ENCODE measurements around the gene TOMM40L. TPM values are rescaled to one million over a fixed set of nuclear protein-coding genes. Genes with fewer than 3 reads are reported as not detected.
"Not testable (repeated sequence)": the region's sequence is repeated elsewhere in the genome, so short reads cannot be mapped to it uniquely, and the experiment has no call there.

Gene TOMM40L
- polyA plus RNA-seq, 1 donor (not counting 4 experiments of a cell fraction or from before 2014, with no cell fraction given) = 14.4 TPM

GRCh38 chr1:161251579-161251978 lies 25.7 kb downstream of the TOMM40L start:
- no peak overlapping the region for H2AFZ ChIP-seq (ENCODE audit: control insufficient read depth, low read length)
- DNase-seq (ENCODE audit: low read depth, low spot score) (no peak), FAIRE-seq (no peak)
- H3K36me3 ChIP-seq (ENCODE audit: control insufficient read depth in 2 of 2, extremely low read depth in 1 of 2, insufficient read depth in 2 of 2, low read length in 2 of 2) = no peaks in the 10 kb centered on the region
- H3K27me3 ChIP-seq (ENCODE audit: control insufficient read depth, extremely low read depth, insufficient read depth, low read length) = no peaks in the 10 kb centered on the region
- no peak overlapping the region for H3K27ac ChIP-seq (ENCODE audit: control insufficient read depth, insufficient read depth, low read length)
- H3K9me1 ChIP-seq (ENCODE audit: control insufficient read depth, extremely low read depth, insufficient read depth, low read length) = no peaks in the 10 kb centered on the region
- no peak overlapping the region for H3K4me2 ChIP-seq (ENCODE audit: control insufficient read depth, extremely low read depth, insufficient read depth, low read depth, low read length)
- H4K20me1 ChIP-seq (ENCODE audit: control insufficient read depth, extremely low read depth, insufficient read depth, low read length) = no peaks in the 10 kb centered on the region
- no peak overlapping the region for H3K9ac ChIP-seq (ENCODE audit: control insufficient read depth, extremely low read depth, insufficient read depth, low read length)
- H3K9me3 ChIP-seq (ENCODE audit: control insufficient read depth, low read depth, low read length) = no peaks in the 10 kb centered on the region
- H3K4me3 ChIP-seq (ENCODE audit: control insufficient read depth in 2 of 3, extremely low read depth in 1 of 3, insufficient read depth in 2 of 3, low read depth in 1 of 3, low read length in 3 of 3) = no peak overlapping the region
- dilution Hi-C loops (cut with MboI; ENCODE audit: extremely low pct_ligation_motif_present, low sequenced_read_pairs) = no loop called here
- no peaks in the 10 kb centered on the region for H3K79me2 ChIP-seq (ENCODE audit: control insufficient read depth, insufficient read depth, low read length)
- no peak for TF ChIP-seq EZH2 (IDR thresholded peaks at IDR 0.05; ENCODE audit: low read length)
- no peak for TF ChIP-seq CTCF (optimal IDR thresholded peaks at IDR 0.05 in 1 of 3, IDR thresholded peaks at IDR 0.05 in 1 of 3, conservative IDR thresholded peaks at IDR 0.05 in 1 of 3; ENCODE audit: extremely low read depth in 1 of 3, insufficient read depth in 2 of 3, low read length in 3 of 3)
- H3K4me1 ChIP-seq (ENCODE audit: control insufficient read depth, extremely low read depth, insufficient read depth, low read length) = no peaks in the 10 kb centered on the region

GRCh38 chr1:161255302-161255701 lies 29.4 kb downstream of the TOMM40L start:
- H3K36me3 ChIP-seq (ENCODE audit: control insufficient read depth in 2 of 2, extremely low read depth in 1 of 2, insufficient read depth in 2 of 2, low read length in 2 of 2); H3K9me1 ChIP-seq (ENCODE audit: control insufficient read depth, extremely low read depth, insufficient read depth, low read length); H3K27ac ChIP-seq (ENCODE audit: control insufficient read depth, insufficient read depth, low read length); H3K9me3 ChIP-seq (ENCODE audit: control insufficient read depth, low read depth, low read length); H3K79me2 ChIP-seq (ENCODE audit: control insufficient read depth, insufficient read depth, low read length); H3K4me1 ChIP-seq (ENCODE audit: control insufficient read depth, extremely low read depth, insufficient read depth, low read length); H2AFZ ChIP-seq (ENCODE audit: control insufficient read depth, low read length); FAIRE-seq; H3K9ac ChIP-seq (ENCODE audit: control insufficient read depth, extremely low read depth, insufficient read depth, low read length); H3K4me2 ChIP-seq (ENCODE audit: control insufficient read depth, extremely low read depth, insufficient read depth, low read depth, low read length); DNase-seq (ENCODE audit: low read depth, low spot score); H4K20me1 ChIP-seq (ENCODE audit: control insufficient read depth, extremely low read depth, insufficient read depth, low read length); H3K4me3 ChIP-seq (ENCODE audit: control insufficient read depth in 2 of 3, extremely low read depth in 1 of 3, insufficient read depth in 2 of 3, low read depth in 1 of 3, low read length in 3 of 3); dilution Hi-C loops (cut with MboI; ENCODE audit: extremely low pct_ligation_motif_present, low sequenced_read_pairs): not testable (repeated sequence)
- peaks cover 26% of the 10 kb centered on the region for H3K27me3 ChIP-seq (ENCODE audit: control insufficient read depth, extremely low read depth, insufficient read depth, low read length)

- not testable (repeated sequence) for H3K4me2 ChIP-seq (ENCODE audit: control insufficient read depth, extremely low read depth, insufficient read depth, low read depth, low read length); H2AFZ ChIP-seq (ENCODE audit: control insufficient read depth, low read length); FAIRE-seq
Measured at GRCh38 chr1:161255955-161256520, 30.2 kb downstream of the TOMM40L start.

GRCh38 chr1:161257109-161257508 lies 31.2 kb downstream of the TOMM40L start:
- H3K9ac ChIP-seq (ENCODE audit: control insufficient read depth, extremely low read depth, insufficient read depth, low read length); H3K9me1 ChIP-seq (ENCODE audit: control insufficient read depth, extremely low read depth, insufficient read depth, low read length); dilution Hi-C loops (cut with MboI; ENCODE audit: extremely low pct_ligation_motif_present, low sequenced_read_pairs); H3K4me3 ChIP-seq (ENCODE audit: control insufficient read depth in 2 of 3, extremely low read depth in 1 of 3, insufficient read depth in 2 of 3, low read depth in 1 of 3, low read length in 3 of 3); FAIRE-seq; H3K27ac ChIP-seq (ENCODE audit: control insufficient read depth, insufficient read depth, low read length); H4K20me1 ChIP-seq (ENCODE audit: control insufficient read depth, extremely low read depth, insufficient read depth, low read length); DNase-seq (ENCODE audit: low read depth, low spot score); H3K79me2 ChIP-seq (ENCODE audit: control insufficient read depth, insufficient read depth, low read length); H3K9me3 ChIP-seq (ENCODE audit: control insufficient read depth, low read depth, low read length); H3K36me3 ChIP-seq (ENCODE audit: control insufficient read depth in 2 of 2, extremely low read depth in 1 of 2, insufficient read depth in 2 of 2, low read length in 2 of 2); H3K4me2 ChIP-seq (ENCODE audit: control insufficient read depth, extremely low read depth, insufficient read depth, low read depth, low read length); H2AFZ ChIP-seq (ENCODE audit: control insufficient read depth, low read length): not testable (repeated sequence)
- H3K4me1 ChIP-seq (ENCODE audit: control insufficient read depth, extremely low read depth, insufficient read depth, low read length) = peaks cover 12% of the 10 kb centered on the region
- peaks cover 31% of the 10 kb centered on the region for H3K27me3 ChIP-seq (ENCODE audit: control insufficient read depth, extremely low read depth, insufficient read depth, low read length)

More at GRCh38 chr1:161255955-161256520, 30.2 kb downstream of the TOMM40L start:
- Histone ChIP-seq H3K4me1 (ENCODE audit: control insufficient read depth, extremely low read depth, insufficient read depth, low read length) (peaks cover 11% of the 10 kb centered on the region), H3K27me3 (ENCODE audit: control insufficient read depth, extremely low read depth, insufficient read depth, low read length) (peaks cover 31% of the 10 kb centered on the region)
- DNase-seq (ENCODE audit: low read depth, low spot score); H3K27ac ChIP-seq (ENCODE audit: control insufficient read depth, insufficient read depth, low read length); H4K20me1 ChIP-seq (ENCODE audit: control insufficient read depth, extremely low read depth, insufficient read depth, low read length); dilution Hi-C loops (cut with MboI; ENCODE audit: extremely low pct_ligation_motif_present, low sequenced_read_pairs); H3K9me1 ChIP-seq (ENCODE audit: control insufficient read depth, extremely low read depth, insufficient read depth, low read length); H3K9ac ChIP-seq (ENCODE audit: control insufficient read depth, extremely low read depth, insufficient read depth, low read length); H3K9me3 ChIP-seq (ENCODE audit: control insufficient read depth, low read depth, low read length); H3K4me3 ChIP-seq (ENCODE audit: control insufficient read depth in 2 of 3, extremely low read depth in 1 of 3, insufficient read depth in 2 of 3, low read depth in 1 of 3, low read length in 3 of 3); H3K79me2 ChIP-seq (ENCODE audit: control insufficient read depth, insufficient read depth, low read length); H3K36me3 ChIP-seq (ENCODE audit: control insufficient read depth in 2 of 2, extremely low read depth in 1 of 2, insufficient read depth in 2 of 2, low read length in 2 of 2): not testable (repeated sequence)
